HUES48 (cell line): Measurements from ENCODE around the gene FAM20C.
A peak's percentile ranks its signal among the peaks of the same experiment; 100 is the strongest.

Source experiments
- H3K27ac ChIP-seq: one replicate; pipeline ENCODE4 v1.7.0; 2013; ENCODE audit warnings: low read depth, low read length, inconsistent platforms
- H3K27me3 ChIP-seq: 2 replicates; pipeline ENCODE4 v1.6.1; 2013; ENCODE audit warnings: mild to moderate bottlenecking, low read length; ENCODE audit not compliant: control insufficient read depth, insufficient read depth
- H3K36me3 ChIP-seq: 2 replicates; pipeline ENCODE4 v1.6.1; 2013; ENCODE audit warnings: low read length; ENCODE audit not compliant: control insufficient read depth, insufficient read depth
- H3K4me1 ChIP-seq: 2 replicates; pipeline ENCODE4 v1.6.1; 2013; ENCODE audit warnings: mild to moderate bottlenecking, low read length; ENCODE audit not compliant: control insufficient read depth, insufficient read depth
- H3K4me3 ChIP-seq: 2 replicates; pipeline ENCODE4 v1.5.1; 2013; ENCODE audit warnings: mild to moderate bottlenecking, low read depth, low read length
- H3K9ac ChIP-seq: 2 replicates; pipeline ENCODE4 v1.6.1; 2013; ENCODE audit warnings: mild to moderate bottlenecking, low read depth, low read length, moderate library complexity
- H3K9me3 ChIP-seq: 2 replicates; pipeline ENCODE4 v1.6.1; 2013; ENCODE audit warnings: low read length; ENCODE audit not compliant: control insufficient read depth, insufficient read depth

FAM20C gene

GRCh38 chr7:187227-187927 lies 5.0 kb upstream of the FAM20C start:
- Histone ChIP-seq H3K4me3 (no peak overlapping the region), H3K36me3 (no peaks in the 10 kb centered on the region), H3K27ac (no peak overlapping the region), H3K4me1 (peaks cover 21% of the 10 kb centered on the region), H3K9ac (no peak overlapping the region; the same call in 1 of the 2 replicates), H3K9me3 (no peaks in the 10 kb centered on the region), H3K27me3 (peaks cover 2% of the 10 kb centered on the region; the same call in 1 of the 2 replicates)

- no peak overlapping the region for H3K27ac ChIP-seq
- H3K27me3 ChIP-seq, result peaks cover 2% of the 10 kb centered on the region; the same call in 1 of the 2 replicates
- H3K4me3 ChIP-seq, result no peak overlapping the region
- H3K36me3 ChIP-seq, result no peaks in the 10 kb centered on the region
- peaks cover 21% of the 10 kb centered on the region for H3K4me1 ChIP-seq
- no peaks in the 10 kb centered on the region for H3K9me3 ChIP-seq
- no peak overlapping the region for H3K9ac ChIP-seq
Observed at GRCh38 chr7:188174-188573, 4.2 kb upstream of the FAM20C start.

- H3K4me3 ChIP-seq, result no peak overlapping the region; the same call in 1 of the 2 replicates
- peaks cover 2% of the 10 kb centered on the region; the same call in 1 of the 2 replicates for H3K27me3 ChIP-seq
- H3K27ac ChIP-seq, result no peak overlapping the region
- H3K9ac ChIP-seq, result no peak overlapping the region
- H3K9me3 ChIP-seq, result no peaks in the 10 kb centered on the region
- no peaks in the 10 kb centered on the region for H3K36me3 ChIP-seq
- H3K4me1 ChIP-seq, result peaks cover 22% of the 10 kb centered on the region
Observed at GRCh38 chr7:188727-189500, 3.5 kb upstream of the FAM20C start.

GRCh38 chr7:189719-190118 lies 2.7 kb upstream of the FAM20C start:
- H3K9ac ChIP-seq, result no peak overlapping the region
- H3K27ac ChIP-seq, result no peak overlapping the region
- peaks cover 30% of the 10 kb centered on the region for H3K4me1 ChIP-seq
- H3K4me3 ChIP-seq, result no peak overlapping the region
- no peaks in the 10 kb centered on the region for H3K36me3 ChIP-seq
- peaks cover 2% of the 10 kb centered on the region; the same call in 1 of the 2 replicates for H3K27me3 ChIP-seq
- H3K9me3 ChIP-seq, result no peaks in the 10 kb centered on the region

GRCh38 chr7:190196-190595 lies 2.2 kb upstream of the FAM20C start:
- Histone ChIP-seq H3K9ac (no peak overlapping the region), H3K4me3 (no peak overlapping the region), H3K9me3 (no peaks in the 10 kb centered on the region), H3K27ac (no peak overlapping the region), H3K4me1 (peaks cover 34% of the 10 kb centered on the region), H3K36me3 (0 out of 2 replicates have a peak, but pooled peaks cover 2% of the 10 kb centered on the region), H3K27me3 (peaks cover 2% of the 10 kb centered on the region; the same call in 1 of the 2 replicates)

GRCh38 chr7:191105-191980 lies 1.0 kb upstream of the FAM20C start:
- Histone ChIP-seq H3K9ac (no peak overlapping the region), H3K9me3 (no peaks in the 10 kb centered on the region), H3K4me1 (peaks cover 34% of the 10 kb centered on the region), H3K27me3 (peaks cover 2% of the 10 kb centered on the region; the same call in 1 of the 2 replicates), H3K27ac (no peak overlapping the region), H3K4me3 (peak overlapping the region; percentile 48), H3K36me3 (peaks cover 13% of the 10 kb centered on the region)

- H3K27me3 ChIP-seq, result peaks cover 2% of the 10 kb centered on the region; the same call in 1 of the 2 replicates
- H3K4me1 ChIP-seq, result peaks cover 33% of the 10 kb centered on the region
- H3K36me3 ChIP-seq, result peaks cover 29% of the 10 kb centered on the region
- no peak overlapping the region for H3K27ac ChIP-seq
- H3K4me3 ChIP-seq, result peak overlapping the region; percentile 70
- H3K9ac ChIP-seq, result peak overlapping the region; percentile 34; the same call in 1 of the 2 replicates
- H3K9me3 ChIP-seq, result no peaks in the 10 kb centered on the region
Observed at GRCh38 chr7:192701-193480, 520 bp downstream of the FAM20C start.

- Histone ChIP-seq H3K4me1 (peaks cover 25% of the 10 kb centered on the region), H3K4me3 (peak overlapping the region; percentile 70), H3K36me3 (peaks cover 37% of the 10 kb centered on the region), H3K27ac (no peak overlapping the region), H3K27me3 (peaks cover 2% of the 10 kb centered on the region; the same call in 1 of the 2 replicates), H3K9ac (peak overlapping the region; percentile 34), H3K9me3 (no peaks in the 10 kb centered on the region)
Observed at GRCh38 chr7:193481-194251, 1.3 kb downstream of the FAM20C start.

- no peaks in the 10 kb centered on the region for H3K9me3 ChIP-seq
- H3K36me3 ChIP-seq, result peaks cover 44% of the 10 kb centered on the region
- H3K4me3 ChIP-seq, result peak overlapping the region; percentile 70
- peaks cover 2% of the 10 kb centered on the region; the same call in 1 of the 2 replicates for H3K27me3 ChIP-seq
- H3K27ac ChIP-seq, result peak overlapping the region; percentile 13
- peaks cover 18% of the 10 kb centered on the region for H3K4me1 ChIP-seq
- 0 out of 2 replicates have a peak overlapping the region, but pooled peaks have one; percentile 34 for H3K9ac ChIP-seq
Observed at GRCh38 chr7:194252-195009, 2.1 kb downstream of the FAM20C start.
